Gastrocnemius medialis (tissue), 4 donors: ENCODE data around the gene POLR3E.

ENCODE experiments used
- CTCF ChIP-seq, 5 experiments: fragments of 450-650 bp in 3 of 5; fragments of 200-600 bp in 2 of 5; sonication (generic) in 2 of 5; IDR thresholded peaks in 4 of 5; conservative IDR thresholded peaks in 1 of 5; 1 replicate in 4 of 5; 2 replicates in 1 of 5; pipeline ENCODE4 v1.5.1; 2016 to 2019; ENCODE audit warnings: antibody characterized with exemption in 5 of 5, mild to moderate bottlenecking in 3 of 5, moderate library complexity in 3 of 5
- POLR2A ChIP-seq, 2 donors: fragments of 450-650 bp; IDR thresholded peaks; one replicate each; pipeline ENCODE4 v1.6.1; 2017; ENCODE audit warnings: antibody characterized with exemption in 2 of 2, mild to moderate bottlenecking in 2 of 2, moderate library complexity in 2 of 2

- TF ChIP-seq POLR2A (IDR thresholded peaks at IDR 0.05) (no peak), CTCF (IDR thresholded peaks at IDR 0.05 in 4 of 5, conservative IDR thresholded peaks at IDR 0.05 in 1 of 5) (no peak)
These were observed 43.9 kb upstream of the POLR3E start for GRCh38 chr16:22253272-22253671.
